ENCODE measurements around the gene DYRK4. TPM values are rescaled to one million over a fixed set of nuclear protein-coding genes. Genes with fewer than 3 reads are reported as not detected.
A peak's percentile ranks its signal among the peaks of the same experiment; 100 is the strongest.

The DYRK4 gene
- total and polyA plus RNA-seq, 2 of the 13 experiments (the other 11 are each of a cell fraction or from before 2014, with no cell fraction given): 29.4 to 40.2 TPM

- TF ChIP-seq ZGPAT (CRISPR knock-in tag; IDR thresholded peaks at IDR 0.05) (peak; percentile 68; the same call in 1 of the 2 replicates), ZNF704 (CRISPR knock-in tag; IDR thresholded peaks at IDR 0.05; ENCODE audit: borderline replicate concordance) (no peak), CEBPB (IDR thresholded peaks at IDR 0.05; ENCODE audit: borderline replicate concordance, low read depth, low read length) (no peak), MEIS2 (CRISPR knock-in tag; IDR thresholded peaks at IDR 0.05) (no peak), TBX2 (CRISPR knock-in tag; IDR thresholded peaks at IDR 0.05; ENCODE audit: borderline replicate concordance) (peak; percentile 17; the same call in 1 of the 2 replicates), ZNF142 (CRISPR knock-in tag; IDR thresholded peaks at IDR 0.05) (no peak)
- TF ChIP-seq, protein P1, sequence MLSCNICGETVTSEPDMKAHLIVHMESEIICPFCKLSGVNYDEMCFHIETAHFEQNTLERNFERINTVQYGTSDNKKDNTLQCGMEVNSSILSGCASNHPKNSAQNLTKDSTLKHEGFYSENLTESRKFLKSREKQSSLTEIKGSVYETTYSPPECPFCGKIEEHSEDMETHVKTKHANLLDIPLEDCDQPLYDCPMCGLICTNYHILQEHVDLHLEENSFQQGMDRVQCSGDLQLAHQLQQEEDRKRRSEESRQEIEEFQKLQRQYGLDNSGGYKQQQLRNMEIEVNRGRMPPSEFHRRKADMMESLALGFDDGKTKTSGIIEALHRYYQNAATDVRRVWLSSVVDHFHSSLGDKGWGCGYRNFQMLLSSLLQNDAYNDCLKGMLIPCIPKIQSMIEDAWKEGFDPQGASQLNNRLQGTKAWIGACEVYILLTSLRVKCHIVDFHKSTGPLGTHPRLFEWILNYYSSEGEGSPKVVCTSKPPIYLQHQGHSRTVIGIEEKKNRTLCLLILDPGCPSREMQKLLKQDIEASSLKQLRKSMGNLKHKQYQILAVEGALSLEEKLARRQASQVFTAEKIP (CRISPR knock-in tag; IDR thresholded peaks at IDR 0.05; ENCODE audit: borderline replicate concordance): no peak
- TF ChIP-seq, protein P2, sequence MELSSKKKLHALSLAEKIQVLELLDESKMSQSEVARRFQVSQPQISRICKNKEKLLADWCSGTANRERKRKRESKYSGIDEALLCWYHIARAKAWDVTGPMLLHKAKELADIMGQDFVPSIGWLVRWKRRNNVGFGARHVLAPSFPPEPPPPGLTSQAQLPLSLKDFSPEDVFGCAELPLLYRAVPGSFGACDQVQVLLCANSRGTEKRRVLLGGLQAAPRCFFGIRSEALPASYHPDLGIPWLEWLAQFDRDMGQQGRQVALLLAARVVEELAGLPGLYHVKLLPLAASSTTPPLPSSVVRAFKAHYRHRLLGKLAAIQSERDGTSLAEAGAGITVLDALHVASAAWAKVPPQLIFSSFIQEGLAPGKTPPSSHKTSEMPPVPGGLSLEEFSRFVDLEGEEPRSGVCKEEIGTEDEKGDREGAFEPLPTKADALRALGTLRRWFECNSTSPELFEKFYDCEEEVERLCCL (CRISPR knock-in tag; IDR thresholded peaks at IDR 0.05; ENCODE audit: borderline replicate concordance): no peak
Observed at GRCh38 chr12:4604684-4605193, 42.7 kb downstream of the DYRK4 start (continued).
